Stimulated activated naive CD8-positive, alpha-beta T cell treated with anti-CD3 and anti-CD28 coated beads, Interleukin-15, Interleukin-2, amounts not matched to agents 100 U/mL and 50 U/mL, for 24 hours (primary cell): ENCODE measurements around the gene MYO5C.
"Not testable (repeated sequence)": the region's sequence is repeated elsewhere in the genome, so short reads cannot be mapped to it uniquely, and the experiment has no call there.

ENCODE experiments used
- ATAC-seq: fragments of 150-1000 bp; cut with Tn5 transposase; one replicate; pipeline ENCODE4 v1.10.0; 2021
- DNase-seq: peaks from one replicate; pipeline ENCODE4 v3.0.0; 2021

MYO5C gene

GRCh38 chr15:52243697-52244555 lies 51.7 kb downstream of the MYO5C start:
- DNase-seq: no peak
- ATAC-seq: no peak

- ATAC-seq: no peak
- DNase-seq: no peak
Measured at GRCh38 chr15:52243286-52243685, 52.3 kb downstream of the MYO5C start.

GRCh38 chr15:52241489-52241888 lies 54.1 kb downstream of the MYO5C start:
- ATAC-seq (no peak), DNase-seq (no peak)

GRCh38 chr15:52240166-52240565 lies 55.4 kb downstream of the MYO5C start:
- no peak for ATAC-seq
- DNase-seq: no peak

GRCh38 chr15:52238989-52239525 lies 56.5 kb downstream of the MYO5C start:
- not testable (repeated sequence) for DNase-seq

GRCh38 chr15:52238149-52238548 lies 57.5 kb downstream of the MYO5C start:
- DNase-seq: no peak
- no peak for ATAC-seq

More at GRCh38 chr15:52238989-52239525, 56.5 kb downstream of the MYO5C start:
- not testable (repeated sequence) for ATAC-seq

GRCh38 chr15:52236013-52236412 lies 59.6 kb downstream of the MYO5C start:
- DNase-seq (no peak), ATAC-seq (peak; percentile 27)

- peak; percentile 58 for ATAC-seq
- DNase-seq: peak; percentile 30
Measured at GRCh38 chr15:52234596-52235541, 60.7 kb downstream of the MYO5C start.

GRCh38 chr15:52233405-52233804 lies 62.2 kb downstream of the MYO5C start:
- ATAC-seq (no peak), DNase-seq (no peak)

- no peak for DNase-seq
- peak; percentile 25 for ATAC-seq
Measured at GRCh38 chr15:52232327-52232726, 63.3 kb downstream of the MYO5C start.

- no peak for ATAC-seq
Measured at GRCh38 chr15:52230073-52230472, 65.5 kb downstream of the MYO5C start.

GRCh38 chr15:52228921-52229320 lies 66.7 kb downstream of the MYO5C start:
- ATAC-seq (no peak), DNase-seq (peak; percentile 23)

More at GRCh38 chr15:52230073-52230472, 65.5 kb downstream of the MYO5C start:
- DNase-seq: no peak

- DNase-seq (peak; percentile 62), ATAC-seq (peak; percentile 96)
Measured at GRCh38 chr15:52227456-52227855, 68.1 kb downstream of the MYO5C start.

GRCh38 chr15:52225230-52225629 lies 70.4 kb downstream of the MYO5C start:
- no peak for ATAC-seq
- no peak for DNase-seq

- no peak for DNase-seq
- no peak for ATAC-seq
Measured at GRCh38 chr15:52224211-52224610, 71.4 kb downstream of the MYO5C start.

- ATAC-seq (peak; percentile 37), DNase-seq (no peak)
Measured at GRCh38 chr15:52221730-52222129, 73.9 kb downstream of the MYO5C start.

- ATAC-seq: no peak
Measured at GRCh38 chr15:52220937-52221660, 74.5 kb downstream of the MYO5C start.

GRCh38 chr15:52220251-52220650 lies 75.4 kb downstream of the MYO5C start:
- DNase-seq (no peak), ATAC-seq (no peak)

More at GRCh38 chr15:52220937-52221660, 74.5 kb downstream of the MYO5C start:
- no peak for DNase-seq

GRCh38 chr15:52218816-52219215 lies 76.8 kb downstream of the MYO5C start:
- no peak for ATAC-seq
- no peak for DNase-seq

- ATAC-seq (no peak), DNase-seq (no peak)
Measured at GRCh38 chr15:52218371-52218770, 77.2 kb downstream of the MYO5C start.

GRCh38 chr15:52217186-52217585 lies 78.4 kb downstream of the MYO5C start:
- DNase-seq: peak; percentile 24
- no peak for ATAC-seq

GRCh38 chr15:52214553-52214952 lies 81.1 kb downstream of the MYO5C start:
- ATAC-seq: no peak
- DNase-seq: no peak
